Endothelial cell (in vitro differentiated cells): ENCODE data around the gene SPIRE1. TPM values are rescaled to one million over a fixed set of nuclear protein-coding genes. Genes with fewer than 3 reads are reported as not detected.

Experiments
- DNase-seq: peaks from one replicate; pipeline ENCODE4 v3.0.0; 2021; ENCODE audit warnings: low spot score
- H3K27ac Mint-ChIP-seq: one replicate; pipeline ENCODE4 v1.8.0; 2021; ENCODE audit warnings: mixed read lengths, inconsistent platforms; ENCODE audit not compliant: unreplicated experiment
- H3K27me3 Mint-ChIP-seq: one replicate; pipeline ENCODE4 v1.8.0; 2021; ENCODE audit warnings: mild to moderate bottlenecking, moderate library complexity, mixed read lengths, inconsistent platforms; ENCODE audit not compliant: unreplicated experiment
- H3K36me3 Mint-ChIP-seq: one replicate; pipeline ENCODE4 v1.8.0; 2021; ENCODE audit warnings: mild to moderate bottlenecking, low read depth, mixed read lengths, inconsistent platforms; ENCODE audit not compliant: unreplicated experiment
- H3K4me1 Mint-ChIP-seq: one replicate; pipeline ENCODE4 v1.8.0; 2021; ENCODE audit warnings: mild to moderate bottlenecking, mixed read lengths, inconsistent platforms; ENCODE audit not compliant: unreplicated experiment
- H3K4me3 Mint-ChIP-seq: one replicate; pipeline ENCODE4 v1.8.0; 2021; ENCODE audit warnings: mild to moderate bottlenecking, mixed read lengths, inconsistent platforms; ENCODE audit not compliant: unreplicated experiment
- H3K9me3 Mint-ChIP-seq: one replicate; pipeline ENCODE4 v1.8.0; 2021; ENCODE audit warnings: mixed read lengths, inconsistent platforms; ENCODE audit not compliant: unreplicated experiment
- total RNA-seq: library from RNA; stranded (reverse); fragmentation: NEBNext Ultra II Directional; extraction: Animal tissue kit (Norgen Biotek cat#: 25700); gene quantifications from one replicate; pipeline ENCODE4 v1.2.1, GENCODE V29; 2021; ENCODE audit not compliant: unreplicated experiment
- TF ChIP-seq, protein P1 (sequence below): fragments of 200-600 bp; sonication (generic); IDR thresholded peaks from one replicate; pipeline ENCODE4 v1.5.0; 2021; ENCODE audit warnings: antibody characterized with exemption; ENCODE audit not compliant: unreplicated experiment

SPIRE1 gene
- total RNA-seq, 1 donor from 2014 or later = 31.3 TPM

DNA sequence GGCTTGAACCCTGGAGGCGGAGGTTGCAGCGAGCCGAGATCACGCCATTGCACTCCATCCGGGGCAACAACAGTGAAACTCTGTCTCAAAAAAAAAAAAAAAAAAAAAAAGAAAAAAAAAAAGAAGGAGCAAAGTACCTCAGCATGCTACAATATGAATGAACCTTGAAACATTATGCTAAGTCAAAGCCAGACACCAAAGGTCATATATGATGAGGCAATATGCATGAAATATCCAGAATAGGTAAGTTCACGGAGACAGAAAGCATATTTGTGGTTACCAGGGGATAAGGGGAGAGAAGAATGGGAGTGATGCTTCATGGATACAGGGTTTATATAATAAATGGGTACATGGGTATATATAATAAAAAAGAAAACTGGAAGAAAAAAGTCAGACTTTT is 156.9 kb downstream of the SPIRE1 start:
- no peak for DNase-seq
- H3K36me3 Mint-ChIP-seq = peaks cover 16% of the 10 kb centered on the region
- H3K4me1 Mint-ChIP-seq = no peaks in the 10 kb centered on the region
- no peak overlapping the region for H3K27ac Mint-ChIP-seq
- H3K4me3 Mint-ChIP-seq = no peak overlapping the region
- H3K9me3 Mint-ChIP-seq = no peaks in the 10 kb centered on the region
- TF ChIP-seq, protein P1, sequence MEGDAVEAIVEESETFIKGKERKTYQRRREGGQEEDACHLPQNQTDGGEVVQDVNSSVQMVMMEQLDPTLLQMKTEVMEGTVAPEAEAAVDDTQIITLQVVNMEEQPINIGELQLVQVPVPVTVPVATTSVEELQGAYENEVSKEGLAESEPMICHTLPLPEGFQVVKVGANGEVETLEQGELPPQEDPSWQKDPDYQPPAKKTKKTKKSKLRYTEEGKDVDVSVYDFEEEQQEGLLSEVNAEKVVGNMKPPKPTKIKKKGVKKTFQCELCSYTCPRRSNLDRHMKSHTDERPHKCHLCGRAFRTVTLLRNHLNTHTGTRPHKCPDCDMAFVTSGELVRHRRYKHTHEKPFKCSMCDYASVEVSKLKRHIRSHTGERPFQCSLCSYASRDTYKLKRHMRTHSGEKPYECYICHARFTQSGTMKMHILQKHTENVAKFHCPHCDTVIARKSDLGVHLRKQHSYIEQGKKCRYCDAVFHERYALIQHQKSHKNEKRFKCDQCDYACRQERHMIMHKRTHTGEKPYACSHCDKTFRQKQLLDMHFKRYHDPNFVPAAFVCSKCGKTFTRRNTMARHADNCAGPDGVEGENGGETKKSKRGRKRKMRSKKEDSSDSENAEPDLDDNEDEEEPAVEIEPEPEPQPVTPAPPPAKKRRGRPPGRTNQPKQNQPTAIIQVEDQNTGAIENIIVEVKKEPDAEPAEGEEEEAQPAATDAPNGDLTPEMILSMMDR = no peak
- H3K27me3 Mint-ChIP-seq = no peaks in the 10 kb centered on the region

GRCh38 chr18:12497839-12498238 is 160.1 kb downstream of the SPIRE1 start:
- Mint-ChIP-seq H3K4me1 (no peaks in the 10 kb centered on the region), H3K27me3 (no peaks in the 10 kb centered on the region), H3K4me3 (no peak overlapping the region), H3K36me3 (peaks cover 5% of the 10 kb centered on the region), H3K27ac (no peak overlapping the region), H3K9me3 (no peaks in the 10 kb centered on the region)
- TF ChIP-seq, protein P1 = no peak
- no peak for DNase-seq

DNA sequence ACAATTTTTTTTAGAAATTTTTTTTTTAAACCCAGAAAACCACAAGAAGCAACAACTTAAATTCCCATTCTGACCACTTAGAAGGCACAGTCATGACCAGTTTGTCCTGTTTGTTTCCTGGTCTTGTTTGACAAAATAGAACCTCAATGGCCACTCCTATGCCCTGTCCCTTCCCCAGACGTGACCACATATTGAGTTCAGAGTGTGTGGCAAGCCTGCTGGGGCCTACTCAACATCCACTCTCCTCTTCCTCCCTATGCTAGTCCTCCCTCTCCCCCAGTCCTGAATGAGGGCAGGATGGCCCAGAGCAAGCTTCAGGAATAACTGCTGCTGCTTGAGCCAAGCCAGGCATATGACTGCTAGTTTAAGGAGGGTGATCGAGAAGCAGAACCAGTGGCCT is 160.6 kb downstream of the SPIRE1 start:
- TF ChIP-seq, protein P1 = no peak
- Mint-ChIP-seq H3K4me1 (no peaks in the 10 kb centered on the region), H3K27me3 (no peaks in the 10 kb centered on the region), H3K9me3 (no peaks in the 10 kb centered on the region), H3K4me3 (no peak overlapping the region), H3K36me3 (peaks cover 8% of the 10 kb centered on the region), H3K27ac (no peak overlapping the region)
- DNase-seq = no peak

DNA sequence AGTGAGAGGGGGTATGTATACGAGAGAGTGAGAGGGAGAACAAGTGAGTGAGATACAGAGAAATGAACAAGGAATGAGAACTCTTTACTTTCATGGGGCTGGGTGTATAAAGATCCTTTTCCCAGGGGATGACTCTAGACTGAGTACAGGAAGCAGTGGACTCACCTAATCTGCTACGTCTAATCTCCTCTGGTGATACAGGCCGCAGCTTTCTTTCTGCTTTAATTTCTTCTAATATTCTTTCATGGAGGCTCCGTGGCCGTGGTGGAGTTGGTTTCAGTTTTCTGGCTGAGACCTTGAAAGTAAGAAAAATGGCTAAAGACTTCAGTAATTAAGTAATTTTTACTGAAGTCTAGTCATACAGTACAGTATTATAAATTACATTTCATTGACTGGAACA is 165.0 kb downstream of the SPIRE1 start:
- H3K27me3 Mint-ChIP-seq = no peaks in the 10 kb centered on the region
- H3K36me3 Mint-ChIP-seq = peaks cover 21% of the 10 kb centered on the region

DNA sequence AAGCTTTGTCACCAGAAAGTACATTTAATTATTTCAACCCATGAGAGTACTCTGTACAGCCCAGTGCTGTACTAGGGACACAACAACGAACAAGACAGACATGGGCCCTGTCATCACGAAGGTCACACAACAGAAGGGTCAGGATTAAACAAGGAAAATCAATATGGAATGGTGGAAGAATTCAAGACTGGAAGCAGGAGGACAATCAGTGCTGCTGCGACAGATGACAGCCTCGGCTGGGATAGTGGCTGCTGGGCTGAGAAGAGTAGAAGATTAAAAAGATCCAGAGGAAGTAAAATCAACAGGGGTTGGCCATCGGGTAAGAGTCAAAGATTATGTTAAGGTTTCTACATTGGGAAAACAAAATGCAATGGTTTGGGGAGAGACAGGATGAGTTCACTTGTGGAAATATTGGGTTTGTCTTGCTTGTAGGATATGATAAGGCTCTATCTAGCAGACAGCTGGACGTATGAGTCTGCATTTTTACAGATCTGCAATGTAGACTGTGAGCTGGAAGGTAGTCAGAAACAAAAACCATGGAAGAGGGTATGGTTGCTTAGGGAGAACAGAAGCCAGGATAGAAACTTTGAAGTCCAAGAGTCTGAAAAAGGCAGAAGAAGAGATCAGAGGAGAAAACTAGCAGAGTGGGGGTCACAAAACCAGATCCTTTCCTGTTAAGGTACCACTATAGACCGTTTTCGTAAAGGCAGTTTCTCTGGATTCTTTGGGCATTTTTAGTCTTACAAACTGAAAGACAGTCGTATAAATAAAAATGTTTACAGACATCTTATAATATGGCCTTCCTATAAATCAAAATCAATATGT is 166.1 kb downstream of the SPIRE1 start:
- no peaks in the 10 kb centered on the region for H3K27me3 Mint-ChIP-seq
- no peaks in the 10 kb centered on the region for H3K9me3 Mint-ChIP-seq
- H3K4me1 Mint-ChIP-seq = peaks cover 3% of the 10 kb centered on the region
- TF ChIP-seq, protein P1 = no peak
- DNase-seq = no peak
- H3K4me3 Mint-ChIP-seq = peak overlapping the region; percentile 16
- H3K27ac Mint-ChIP-seq = no peak overlapping the region
- peaks cover 21% of the 10 kb centered on the region for H3K36me3 Mint-ChIP-seq

More for the DNA sequence above, 165.0 kb downstream of the SPIRE1 start:
- no peak for DNase-seq
- no peak overlapping the region for H3K4me3 Mint-ChIP-seq
- TF ChIP-seq, protein P1 = no peak
- H3K27ac Mint-ChIP-seq = no peak overlapping the region
- H3K9me3 Mint-ChIP-seq = no peaks in the 10 kb centered on the region
- H3K4me1 Mint-ChIP-seq = peaks cover under 1% of the 10 kb centered on the region
